CD4-positive, alpha-beta T cell treated with Interferon alpha-2 for 1 hour (primary cell): ENCODE results near the gene USP4.

Experiments
- DNase-seq, 2 donors: peaks; one replicate each; pipeline ENCODE4 v3.0.0-alpha.2; 2020 to 2022

The USP4 gene

DNA sequence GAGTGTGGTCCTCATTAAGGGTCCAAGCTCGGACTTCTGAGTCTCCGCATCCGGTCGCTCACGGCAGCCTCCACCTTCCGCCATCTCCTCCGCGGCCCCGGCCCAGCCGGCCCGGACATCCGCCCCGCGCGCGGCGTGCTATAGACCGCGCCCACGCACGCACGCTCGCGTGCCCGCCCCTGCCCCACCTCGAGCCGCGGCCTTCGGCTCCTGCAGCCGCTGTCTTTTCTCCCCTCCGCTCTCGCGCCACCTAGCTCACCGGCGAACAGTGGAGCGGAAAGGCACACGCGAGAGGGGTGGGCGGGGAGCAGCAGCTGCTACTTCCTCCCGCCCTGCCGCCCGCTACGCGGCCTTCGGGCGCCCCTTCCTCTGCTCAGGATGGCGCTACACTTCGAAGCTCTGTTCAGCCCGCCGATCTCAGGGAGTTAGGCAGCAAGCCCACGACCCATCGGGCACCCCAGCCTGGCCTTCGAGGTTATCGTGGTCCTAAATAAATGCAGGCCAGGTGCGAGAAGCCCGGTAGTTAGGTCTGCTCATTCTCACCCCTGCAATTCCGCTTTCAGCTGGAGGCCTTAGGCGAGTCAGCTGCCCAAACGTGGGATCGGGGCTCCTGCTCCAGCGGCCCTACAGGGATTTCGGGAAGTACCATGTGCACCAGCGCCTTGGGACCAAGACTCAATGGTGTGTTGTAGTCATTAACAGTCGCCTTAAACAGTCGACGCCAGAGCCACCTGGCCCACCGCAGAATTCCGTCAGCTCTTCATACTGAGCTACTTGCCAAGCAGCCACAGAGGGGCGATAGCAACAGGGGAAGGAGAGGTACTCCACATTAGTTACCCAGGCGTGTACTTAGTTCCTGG is at the start of gene USP4:
Gene USP4 (minus strand): TSS at position 113 of the 860 bp plus-strand sequence. CDS start 29 bp downstream, at position 84.
- DNase-seq, result peak; percentile 90 to 92

- no peak for DNase-seq
Observed at GRCh38 chr3:49389297-49389696, 49.4 kb upstream of the USP4 start.

DNA sequence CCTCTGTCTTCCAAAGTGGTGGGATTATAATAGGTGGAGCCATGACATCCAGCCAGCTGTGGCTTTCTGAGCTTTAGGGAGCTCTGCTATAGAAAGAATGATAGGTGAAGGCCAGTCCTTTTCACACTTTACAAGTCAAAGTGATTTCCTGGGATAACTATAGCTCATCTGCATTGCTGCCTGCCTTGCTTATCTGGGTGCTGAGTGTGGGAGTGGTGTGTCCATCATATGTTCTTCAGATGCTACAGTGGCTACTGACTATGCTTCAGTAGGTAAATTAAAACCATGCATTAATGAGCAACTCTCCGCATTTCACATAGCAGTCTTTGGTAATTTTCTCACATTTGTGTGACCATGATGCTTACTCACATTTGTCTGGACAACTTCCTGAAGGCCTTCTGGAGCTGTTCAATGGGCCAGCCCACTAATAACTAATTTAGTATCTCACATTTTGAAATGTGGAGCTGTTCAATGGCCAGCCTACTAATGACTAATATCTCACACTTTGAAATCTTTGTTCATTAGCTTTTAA is 48.5 kb upstream of the USP4 start:
- no peak for DNase-seq

DNA sequence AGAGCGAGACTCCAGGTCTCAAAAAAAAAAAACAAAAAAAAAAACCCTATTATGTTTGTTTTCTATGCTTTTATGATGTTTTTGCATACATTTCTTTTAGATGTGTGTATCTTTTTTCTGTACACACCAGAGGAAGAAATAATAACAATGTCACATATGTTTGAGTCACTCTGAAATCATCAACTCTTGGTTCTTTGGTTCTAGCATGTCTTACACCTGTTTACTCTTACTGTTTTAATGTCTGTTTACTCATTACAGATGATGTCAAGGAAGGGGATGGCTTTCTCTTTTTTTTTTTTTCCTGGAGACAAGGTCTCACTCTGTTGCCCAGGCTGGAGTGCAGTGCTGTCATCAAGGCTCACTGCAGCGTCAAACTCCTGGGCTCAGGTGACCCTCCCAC is 47.9 kb upstream of the USP4 start:
- DNase-seq, result no peak

DNA sequence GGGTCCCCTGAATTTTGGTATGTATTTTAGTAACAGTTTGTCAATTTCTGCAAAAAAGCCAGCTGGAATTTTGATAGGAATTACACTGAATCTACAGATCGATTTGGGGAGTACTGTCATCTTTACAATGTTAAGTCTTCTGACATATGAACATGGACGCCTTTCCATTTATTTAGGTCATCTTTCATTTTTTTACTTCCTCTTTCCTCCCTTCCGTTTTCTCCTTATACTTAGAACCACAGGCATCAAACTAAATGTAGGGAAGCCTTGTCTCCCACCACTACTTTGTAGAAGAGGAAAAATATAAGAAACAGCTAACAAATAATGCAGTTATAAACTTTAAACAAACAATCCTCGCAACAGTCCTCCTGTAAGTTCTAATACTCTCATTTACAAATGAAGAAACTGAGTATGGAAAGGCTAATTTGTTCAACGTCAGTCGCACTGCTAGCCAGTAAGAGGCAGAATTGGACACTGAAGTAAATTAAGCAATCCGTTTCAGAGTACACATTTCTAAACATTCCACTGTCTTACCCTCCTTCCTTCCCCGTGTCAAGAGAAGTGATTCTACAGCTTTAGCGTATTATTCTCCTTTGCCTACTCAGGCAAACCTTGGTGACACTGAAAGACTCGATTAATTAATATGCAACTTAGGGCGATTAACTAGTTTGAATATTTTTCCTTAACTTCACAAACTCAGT is 46.4 kb upstream of the USP4 start:
- DNase-seq, result no peak

- no peak for DNase-seq
Observed at GRCh38 chr3:49385617-49386016, 45.8 kb upstream of the USP4 start.

- DNase-seq, result no peak
Observed at GRCh38 chr3:49383387-49383786, 43.5 kb upstream of the USP4 start.

- DNase-seq, result no peak
Observed at GRCh38 chr3:49378249-49378895, 38.5 kb upstream of the USP4 start.

GRCh38 chr3:49377483-49377882 is 37.6 kb upstream of the USP4 start:
- peak; percentile 22 to 38 for DNase-seq

DNA sequence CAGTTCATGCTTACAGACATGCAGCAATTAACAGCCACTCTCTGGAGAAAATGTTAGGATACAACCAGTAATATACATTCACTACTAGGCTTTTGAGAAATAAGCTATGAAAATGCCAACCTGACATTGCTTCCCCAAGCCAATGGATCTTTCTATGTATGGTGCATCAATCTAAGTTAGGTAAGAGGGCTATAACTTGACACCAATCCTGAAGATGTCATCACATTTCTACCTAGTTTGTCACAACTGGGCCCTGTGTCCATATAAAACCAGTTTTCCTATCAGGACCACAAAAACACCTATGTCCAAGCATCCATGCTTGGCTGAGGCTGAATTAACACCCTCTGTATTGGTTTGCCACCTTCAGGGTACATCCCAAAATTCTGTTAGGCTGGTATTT is 32.1 kb upstream of the USP4 start:
- DNase-seq, result no peak

DNA sequence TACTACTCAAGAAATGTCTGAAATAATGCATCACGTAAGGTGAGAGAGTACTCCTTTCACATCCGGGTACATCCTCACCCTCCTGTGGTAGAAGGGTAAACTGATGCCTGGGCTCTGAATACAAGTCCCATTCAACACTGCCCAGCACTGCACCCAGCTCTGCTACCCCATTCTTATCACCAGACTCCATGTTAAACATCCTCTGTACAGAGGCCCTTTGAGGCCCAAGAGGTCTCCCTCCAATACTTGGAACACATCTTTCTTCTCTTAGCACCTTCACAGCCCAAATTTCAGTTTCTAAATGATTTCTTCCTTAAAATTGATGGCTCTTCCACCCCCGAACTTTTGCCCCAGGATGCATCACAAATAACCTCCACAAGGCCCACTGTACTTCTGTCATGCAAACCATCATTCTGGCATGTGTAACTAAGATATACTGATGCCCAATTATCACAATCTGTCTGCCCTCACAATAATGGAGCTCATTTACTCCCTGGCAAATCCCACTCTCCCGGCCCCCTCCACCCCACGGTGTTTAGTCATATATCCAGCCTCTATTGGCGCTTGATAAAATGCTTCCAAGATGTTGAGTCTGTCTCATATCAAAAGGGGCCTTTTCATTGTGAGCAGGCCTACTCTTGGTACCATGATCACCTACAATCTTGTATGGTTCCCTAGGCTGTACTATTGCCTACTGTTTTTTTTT is 30.9 kb upstream of the USP4 start:
- no peak for DNase-seq

DNA sequence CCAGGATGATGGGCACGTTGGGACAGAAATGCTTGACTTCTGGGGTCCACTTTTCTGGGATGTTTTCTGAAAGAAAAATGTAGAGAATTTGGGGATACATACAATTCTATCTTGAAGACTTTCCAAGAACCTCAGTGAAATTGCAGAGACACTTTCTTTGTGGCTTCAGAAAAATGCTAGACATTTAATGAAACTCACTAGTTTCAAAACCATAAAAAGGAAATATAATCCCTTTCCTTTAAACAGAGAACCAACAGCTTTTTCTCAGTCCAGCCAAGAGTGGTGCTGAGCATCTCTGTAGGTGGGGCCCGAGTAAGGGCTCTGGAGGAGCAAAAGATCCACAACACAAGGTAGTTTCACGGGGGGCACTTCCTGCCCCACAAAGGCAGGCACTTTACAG is 22.7 kb upstream of the USP4 start:
- no peak for DNase-seq

GRCh38 chr3:49359623-49360022 is 19.8 kb upstream of the USP4 start:
- DNase-seq, result no peak

DNA sequence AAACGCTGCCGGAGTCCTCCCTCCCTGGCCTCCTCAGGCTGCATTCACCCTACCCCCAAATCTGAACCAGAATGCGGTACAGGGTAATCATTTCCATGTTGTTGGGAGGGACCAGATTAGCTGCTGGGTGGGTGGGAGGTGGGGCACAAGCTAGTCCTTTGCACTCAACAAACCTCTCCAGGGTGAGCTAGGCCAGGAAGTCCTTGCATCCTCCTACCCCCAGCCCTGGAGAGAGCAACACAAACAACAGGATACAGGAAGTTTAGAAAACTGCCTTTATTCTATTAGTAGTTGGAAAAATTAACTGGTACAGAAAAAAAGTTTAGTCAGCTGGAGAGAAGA is 19.0 kb upstream of the USP4 start:
- DNase-seq, result no peak

GRCh38 chr3:49358217-49358883 is 18.5 kb upstream of the USP4 start, which contains the start of gene GPX1:
Gene GPX1, minus strand, starts transcription at chr3:49358353. Its CDS starts 75 bp downstream, at chr3:49358278.
- DNase-seq, result peak; percentile 82 to 86

- DNase-seq, result peak; percentile 24 to 36
Observed at GRCh38 chr3:49357443-49358216, 17.8 kb upstream of the USP4 start.

DNA sequence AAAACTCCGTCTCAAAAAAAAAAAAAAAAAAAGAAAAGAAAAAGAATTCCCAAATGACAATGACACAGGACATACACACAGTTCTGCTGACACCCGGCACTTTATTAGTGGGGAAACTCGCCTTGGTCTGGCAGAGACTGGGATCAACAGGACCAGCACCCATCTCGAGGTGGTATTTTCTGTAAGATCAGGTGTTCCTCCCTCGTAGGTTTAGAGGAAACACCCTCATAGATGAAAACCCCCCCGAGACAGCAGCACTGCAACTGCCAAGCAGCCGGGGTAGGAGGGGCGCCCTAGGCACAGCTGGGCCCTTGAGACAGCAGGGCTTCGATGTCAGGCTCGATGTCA is 17.2 kb upstream of the USP4 start:
- DNase-seq, result peak; percentile 32 to 38

DNA sequence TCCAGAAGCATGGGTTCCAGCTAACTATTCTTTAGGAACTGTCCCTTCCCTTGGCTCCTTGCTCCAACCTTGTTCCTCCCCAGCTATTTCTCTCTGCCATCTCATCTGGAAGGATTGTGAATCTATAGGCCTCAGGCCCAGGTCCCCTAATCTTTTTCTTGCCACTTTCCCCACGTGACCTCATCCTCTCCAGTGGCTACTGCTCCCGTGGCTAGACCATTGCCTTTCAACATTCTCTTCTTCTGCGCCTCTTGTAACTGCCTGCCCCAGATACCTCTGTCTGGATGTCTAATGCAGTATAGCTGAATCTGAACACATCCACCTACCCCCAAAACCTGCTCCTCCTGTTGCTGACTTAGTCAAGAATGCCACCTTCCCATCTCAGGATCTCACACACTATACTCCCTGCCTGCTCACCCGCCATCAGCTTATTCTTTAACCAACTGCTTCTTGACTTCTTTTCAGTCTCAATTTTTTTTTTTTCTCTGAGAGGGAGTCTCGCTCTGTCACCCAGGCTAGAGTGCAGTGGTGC is 13.1 kb upstream of the USP4 start:
- no peak for DNase-seq

GRCh38 chr3:49352281-49352680 is 12.4 kb upstream of the USP4 start:
- DNase-seq, result no peak

- no peak for DNase-seq
Observed at GRCh38 chr3:49351521-49352011, 11.7 kb upstream of the USP4 start.
